ENCODE measurements around the gene MED31. TPM values are rescaled to one million over a fixed set of nuclear protein-coding genes. Genes with fewer than 3 reads are reported as not detected.

MED31 gene
- total and polyA plus RNA-seq, 2 of the 13 experiments (the other 11 are each of a cell fraction or from before 2014, with no cell fraction given): 19.0 to 20.9 TPM

GRCh38 chr17:6610011-6610410 lies 41.4 kb downstream of the MED31 start:
- ATAC-seq: no peak

More at GRCh38 chr17:6610011-6610410, 41.4 kb downstream of the MED31 start:
- BruUV-seq (replicated peaks): no TSS peak
- POLR2A ChIA-PET: no interaction called here
- Histone ChIP-seq H3K36me3 (replicated peaks in 1 of 2; ENCODE audit: control insufficient read depth in 1 of 2, insufficient read depth in 2 of 2, low read length in 2 of 2) (peaks cover 18 to 62% of the 10 kb centered on the region in 2 experiments; a peak in 4 of 5 replicates), H3K9me3 (ENCODE audit: low read length) (no peaks in the 10 kb centered on the region), H2AFZ (ENCODE audit: low read length) (no peak overlapping the region), H4K20me1 (ENCODE audit: insufficient read depth, low read length) (no peaks in the 10 kb centered on the region), H3K9ac (ENCODE audit: insufficient read depth, low read depth, low read length) (no peak overlapping the region), H3K4me1 (ENCODE audit: insufficient read depth, low read length) (no peaks in the 10 kb centered on the region), H3K79me2 (ENCODE audit: insufficient read depth, low read length) (no peaks in the 10 kb centered on the region), H3K4me3 (replicated peaks in 1 of 3; ENCODE audit: insufficient read depth in 1 of 3, low read depth in 2 of 3, low read length in 3 of 3) (no peak overlapping the region), H3K27ac (ENCODE audit: extremely low read length, insufficient read depth, low read length) (no peak overlapping the region), H3K27me3 (ENCODE audit: control insufficient read depth in 1 of 2, insufficient read depth in 2 of 2, low read length in 2 of 2) (no peaks in the 10 kb centered on the region), H3K4me2 (ENCODE audit: low read depth, low read length) (no peak overlapping the region)
- WGBS (ENCODE audit: low lambda C conversion rate): 96% methylated on average over 5 of the region's 5 CpGs
- CTCF ChIA-PET (ENCODE audit: low intra/inter-chr PET ratio, low total read pairs): no interaction called here
- DNase-seq (ENCODE audit: low spot score) (no peak), FAIRE-seq (no peak)
- intact Hi-C loops (cut with micrococcal nuclease; ENCODE audit: unreplicated experiment) (no loop called here), in situ Hi-C loops (cut with HindIII; ENCODE audit: extremely low pct_ligation_motif_present, low pct_unique_long_range_greater_than_20kb) (no loop called here)
- TF ChIP-seq ARID2 (CRISPR knock-in tag; IDR thresholded peaks at IDR 0.05; ENCODE audit: borderline replicate concordance) (no peak), PATZ1 (CRISPR knock-in tag; IDR thresholded peaks at IDR 0.05) (no peak), ATRX (CRISPR knock-in tag; IDR thresholded peaks at IDR 0.05; ENCODE audit: borderline replicate concordance) (no peak), RFXANK (CRISPR knock-in tag; IDR thresholded peaks at IDR 0.05) (no peak), MIER2 (CRISPR knock-in tag; IDR thresholded peaks at IDR 0.05) (no peak), PAX8 (CRISPR knock-in tag; IDR thresholded peaks at IDR 0.05; ENCODE audit: borderline replicate concordance) (no peak), FOXJ3 (CRISPR knock-in tag; IDR thresholded peaks at IDR 0.05; ENCODE audit: borderline replicate concordance) (no peak)
- TF ChIP-seq, protein P1, sequence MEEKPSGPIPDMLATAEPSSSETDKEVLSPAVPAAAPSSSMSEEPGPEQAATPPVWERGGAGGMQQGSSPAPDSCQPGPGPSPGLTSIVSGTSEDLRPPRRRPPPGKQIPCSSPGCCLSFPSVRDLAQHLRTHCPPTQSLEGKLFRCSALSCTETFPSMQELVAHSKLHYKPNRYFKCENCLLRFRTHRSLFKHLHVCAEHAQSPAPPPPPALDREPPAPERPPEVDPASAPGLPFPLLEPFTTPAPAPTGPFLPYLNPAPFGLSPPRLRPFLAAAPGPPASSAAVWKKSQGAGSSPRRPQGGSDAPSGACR (CRISPR knock-in tag; IDR thresholded peaks at IDR 0.05): no peak
- TF ChIP-seq, protein P2, sequence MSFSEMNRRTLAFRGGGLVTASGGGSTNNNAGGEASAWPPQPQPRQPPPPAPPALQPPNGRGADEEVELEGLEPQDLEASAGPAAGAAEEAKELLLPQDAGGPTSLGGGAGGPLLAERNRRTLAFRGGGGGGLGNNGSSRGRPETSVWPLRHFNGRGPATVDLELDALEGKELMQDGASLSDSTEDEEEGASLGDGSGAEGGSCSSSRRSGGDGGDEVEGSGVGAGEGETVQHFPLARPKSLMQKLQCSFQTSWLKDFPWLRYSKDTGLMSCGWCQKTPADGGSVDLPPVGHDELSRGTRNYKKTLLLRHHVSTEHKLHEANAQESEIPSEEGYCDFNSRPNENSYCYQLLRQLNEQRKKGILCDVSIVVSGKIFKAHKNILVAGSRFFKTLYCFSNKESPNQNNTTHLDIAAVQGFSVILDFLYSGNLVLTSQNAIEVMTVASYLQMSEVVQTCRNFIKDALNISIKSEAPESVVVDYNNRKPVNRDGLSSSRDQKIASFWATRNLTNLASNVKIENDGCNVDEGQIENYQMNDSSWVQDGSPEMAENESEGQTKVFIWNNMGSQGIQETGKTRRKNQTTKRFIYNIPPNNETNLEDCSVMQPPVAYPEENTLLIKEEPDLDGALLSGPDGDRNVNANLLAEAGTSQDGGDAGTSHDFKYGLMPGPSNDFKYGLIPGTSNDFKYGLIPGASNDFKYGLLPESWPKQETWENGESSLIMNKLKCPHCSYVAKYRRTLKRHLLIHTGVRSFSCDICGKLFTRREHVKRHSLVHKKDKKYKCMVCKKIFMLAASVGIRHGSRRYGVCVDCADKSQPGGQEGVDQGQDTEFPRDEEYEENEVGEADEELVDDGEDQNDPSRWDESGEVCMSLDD (CRISPR knock-in tag; IDR thresholded peaks at IDR 0.05; ENCODE audit: borderline replicate concordance): no peak

Measured in HepG2 (cell line).